WTC11 (cell line): ENCODE data around the gene KATNA1. TPM values are rescaled to one million over a fixed set of nuclear protein-coding genes. Genes with fewer than 3 reads are reported as not detected.

Experiments used
- ATAC-seq: fragments of 200-7000 bp; cut with Tn5 transposase; 2 replicates; pipeline ENCODE4 v1.10.0; 2021; ENCODE audit warnings: mild to moderate bottlenecking, moderate library complexity
- CTCF ChIA-PET: fragments of 300-600 bp; sonication (Branson Sonifier 250); formaldehyde crosslinking; loops from one replicate; lab custom pipeline; 2021; ENCODE audit warnings: antibody characterized with exemption; lab: Charles Lee
- POLR2A ChIA-PET: fragments of 350-600 bp; sonication (Branson Sonifier 250); formaldehyde crosslinking; loops from one replicate; lab custom pipeline; 2021; ENCODE audit warnings: antibody characterized with exemption; lab: Charles Lee
- DNase-seq: peaks from one replicate; pipeline ENCODE4 v3.0.0; 2021; ENCODE audit warnings: low spot score
- H3K27ac Mint-ChIP-seq: 2 replicates; pipeline ENCODE4 v1.8.0; 2021; ENCODE audit warnings: mixed read lengths
- H3K27me3 Mint-ChIP-seq: 2 replicates; pipeline ENCODE4 v1.8.0; 2021; ENCODE audit warnings: low read depth, mild to moderate bottlenecking, moderate library complexity, mixed read lengths
- H3K36me3 Mint-ChIP-seq: 2 replicates; pipeline ENCODE4 v1.8.0; 2021; ENCODE audit warnings: mixed read lengths
- H3K4me1 Mint-ChIP-seq: 2 replicates; pipeline ENCODE4 v1.8.0; 2022; ENCODE audit warnings: mixed read lengths
- H3K4me3 Mint-ChIP-seq: 2 replicates; pipeline ENCODE4 v1.8.0; 2021; ENCODE audit warnings: mild to moderate bottlenecking, moderate library complexity, mixed read lengths
- H3K9me3 Mint-ChIP-seq: 2 replicates; pipeline ENCODE4 v1.8.0; 2021; ENCODE audit warnings: mixed read lengths
- FOXK1 ChIP-seq: sonication (generic); formaldehyde crosslinking; IDR thresholded peaks from 2 replicates; pipeline ENCODE4 v1.8.0; 2022; ENCODE audit warnings: mild to moderate bottlenecking, moderate library complexity, missing genetic modification reagents
- IRF2 ChIP-seq: sonication (generic); formaldehyde crosslinking; IDR thresholded peaks from 2 replicates; pipeline ENCODE4 v1.8.0; 2022; ENCODE audit warnings: low read depth, missing genetic modification reagents, borderline replicate concordance
- MXD4 ChIP-seq: fragments of 250-450 bp; sonication (Bioruptor Pico); IDR thresholded peaks from 2 replicates; pipeline ENCODE4 v1.8.0; 2021; ENCODE audit warnings: mild to moderate bottlenecking, moderate library complexity, borderline replicate concordance
- NFATC4 ChIP-seq: fragments of 250-450 bp; sonication (Bioruptor Pico); IDR thresholded peaks from 2 replicates; pipeline ENCODE4 v1.9.0; 2021; ENCODE audit warnings: mild to moderate bottlenecking
- NFE2L1 ChIP-seq: sonication (generic); formaldehyde crosslinking; IDR thresholded peaks from 2 replicates; pipeline ENCODE4 v1.8.1; 2023; ENCODE audit warnings: missing genetic modification reagents
- NR1H2 ChIP-seq: sonication (generic); formaldehyde crosslinking; IDR thresholded peaks from 2 replicates; pipeline ENCODE4 v1.9.0; 2021; ENCODE audit warnings: mild to moderate bottlenecking, moderate library complexity, missing genetic modification reagents
- NR2C2 ChIP-seq: sonication (generic); formaldehyde crosslinking; IDR thresholded peaks from 2 replicates; pipeline ENCODE4 v1.8.0; 2022; ENCODE audit warnings: mild to moderate bottlenecking, missing genetic modification reagents
- NR3C1 ChIP-seq: sonication (generic); formaldehyde crosslinking; conservative IDR thresholded peaks from 2 replicates; pipeline ENCODE4 v1.8.1; 2023; ENCODE audit warnings: low read depth, mild to moderate bottlenecking, missing genetic modification reagents
- SMAD4 ChIP-seq: sonication (generic); formaldehyde crosslinking; IDR thresholded peaks from 2 replicates; pipeline ENCODE4 v1.8.0; 2022; ENCODE audit warnings: mild to moderate bottlenecking, missing genetic modification reagents
- TCF7 ChIP-seq: sonication (generic); formaldehyde crosslinking; IDR thresholded peaks from 2 replicates; pipeline ENCODE4 v1.8.0; 2022; ENCODE audit warnings: mild to moderate bottlenecking, low read depth, missing genetic modification reagents, moderate library complexity
- TP53 ChIP-seq: sonication (generic); formaldehyde crosslinking; IDR thresholded peaks from 2 replicates; pipeline ENCODE4 v1.8.1; 2023; ENCODE audit warnings: mild to moderate bottlenecking, missing genetic modification reagents
- ZBTB21 ChIP-seq: sonication (generic); formaldehyde crosslinking; IDR thresholded peaks from 2 replicates; pipeline ENCODE4 v1.8.1; 2023; ENCODE audit warnings: mild to moderate bottlenecking, missing genetic modification reagents, borderline replicate concordance
- ZNF423 ChIP-seq: fragments of 250-450 bp; sonication (Bioruptor Pico); IDR thresholded peaks from 2 replicates; pipeline ENCODE4 v2.1.2; 2022; ENCODE audit warnings: mild to moderate bottlenecking, moderate library complexity
- total RNA-seq: library from RNA; stranded (reverse); gene quantifications from 3 replicates; pipeline ENCODE4 v1.2.3, GENCODE V29; 2021
- TF ChIP-seq, protein P1 (sequence below): sonication (generic); formaldehyde crosslinking; IDR thresholded peaks from 2 replicates; pipeline ENCODE4 v1.8.0; 2023; ENCODE audit warnings: mild to moderate bottlenecking, missing genetic modification reagents
- TF ChIP-seq, protein P2 (sequence below): sonication (generic); formaldehyde crosslinking; IDR thresholded peaks from 2 replicates; pipeline ENCODE4 v1.8.1; 2022; ENCODE audit warnings: low read depth, mild to moderate bottlenecking, moderate library complexity, missing genetic modification reagents, borderline replicate concordance
- TF ChIP-seq, protein P3 (sequence below): fragments of 250-450 bp; sonication (Bioruptor Pico); IDR thresholded peaks from 2 replicates; pipeline ENCODE4 v1.9.0; 2021; ENCODE audit warnings: mild to moderate bottlenecking
- TF ChIP-seq, protein P4 (sequence below): sonication (generic); formaldehyde crosslinking; IDR thresholded peaks from 2 replicates; pipeline ENCODE4 v1.8.1; 2023; ENCODE audit warnings: mild to moderate bottlenecking, moderate library complexity, missing genetic modification reagents
- TF ChIP-seq, protein P5 (sequence below): sonication (generic); formaldehyde crosslinking; IDR thresholded peaks from 2 replicates; pipeline ENCODE4 v1.8.0; 2023; ENCODE audit warnings: missing genetic modification reagents, mild to moderate bottlenecking, borderline replicate concordance
- TF ChIP-seq, protein P6 (sequence below): fragments of 250-450 bp; sonication (Bioruptor Pico); IDR thresholded peaks from 2 replicates; pipeline ENCODE4 v2.1.2; 2022; ENCODE audit warnings: mild to moderate bottlenecking, moderate library complexity
- TF ChIP-seq, protein P7 (sequence below): sonication (generic); formaldehyde crosslinking; conservative IDR thresholded peaks from 2 replicates; pipeline ENCODE4 v1.8.1; 2022; ENCODE audit warnings: mild to moderate bottlenecking, missing genetic modification reagents

KATNA1 gene
- total RNA-seq, 1 experiment from 2014 or later, result 18.1 TPM

DNA sequence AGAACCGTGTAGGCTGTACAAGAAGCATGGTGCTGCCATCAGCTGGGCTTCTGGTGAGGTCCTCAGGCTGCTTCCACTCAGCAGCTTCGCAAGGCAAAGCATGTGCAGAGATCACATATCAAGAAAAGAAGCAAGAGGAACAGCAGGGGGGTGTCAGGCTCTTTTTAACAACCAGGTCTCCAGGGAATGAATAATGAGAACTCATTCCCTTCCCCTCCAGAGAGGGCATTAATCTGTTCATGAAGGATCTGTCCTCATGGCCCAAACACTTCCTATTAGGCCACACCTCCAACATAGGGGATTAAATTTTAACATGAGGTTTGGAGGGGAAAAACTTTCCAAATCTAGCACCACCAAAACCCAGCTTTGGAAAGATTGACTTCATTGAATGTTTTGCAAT, 62.4 kb downstream of the KATNA1 start (continued):
- TF ChIP-seq, protein P1, sequence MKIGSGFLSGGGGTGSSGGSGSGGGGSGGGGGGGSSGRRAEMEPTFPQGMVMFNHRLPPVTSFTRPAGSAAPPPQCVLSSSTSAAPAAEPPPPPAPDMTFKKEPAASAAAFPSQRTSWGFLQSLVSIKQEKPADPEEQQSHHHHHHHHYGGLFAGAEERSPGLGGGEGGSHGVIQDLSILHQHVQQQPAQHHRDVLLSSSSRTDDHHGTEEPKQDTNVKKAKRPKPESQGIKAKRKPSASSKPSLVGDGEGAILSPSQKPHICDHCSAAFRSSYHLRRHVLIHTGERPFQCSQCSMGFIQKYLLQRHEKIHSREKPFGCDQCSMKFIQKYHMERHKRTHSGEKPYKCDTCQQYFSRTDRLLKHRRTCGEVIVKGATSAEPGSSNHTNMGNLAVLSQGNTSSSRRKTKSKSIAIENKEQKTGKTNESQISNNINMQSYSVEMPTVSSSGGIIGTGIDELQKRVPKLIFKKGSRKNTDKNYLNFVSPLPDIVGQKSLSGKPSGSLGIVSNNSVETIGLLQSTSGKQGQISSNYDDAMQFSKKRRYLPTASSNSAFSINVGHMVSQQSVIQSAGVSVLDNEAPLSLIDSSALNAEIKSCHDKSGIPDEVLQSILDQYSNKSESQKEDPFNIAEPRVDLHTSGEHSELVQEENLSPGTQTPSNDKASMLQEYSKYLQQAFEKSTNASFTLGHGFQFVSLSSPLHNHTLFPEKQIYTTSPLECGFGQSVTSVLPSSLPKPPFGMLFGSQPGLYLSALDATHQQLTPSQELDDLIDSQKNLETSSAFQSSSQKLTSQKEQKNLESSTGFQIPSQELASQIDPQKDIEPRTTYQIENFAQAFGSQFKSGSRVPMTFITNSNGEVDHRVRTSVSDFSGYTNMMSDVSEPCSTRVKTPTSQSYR, result no peak
- TF ChIP-seq, all 79 proteins: peak for 0

DNA sequence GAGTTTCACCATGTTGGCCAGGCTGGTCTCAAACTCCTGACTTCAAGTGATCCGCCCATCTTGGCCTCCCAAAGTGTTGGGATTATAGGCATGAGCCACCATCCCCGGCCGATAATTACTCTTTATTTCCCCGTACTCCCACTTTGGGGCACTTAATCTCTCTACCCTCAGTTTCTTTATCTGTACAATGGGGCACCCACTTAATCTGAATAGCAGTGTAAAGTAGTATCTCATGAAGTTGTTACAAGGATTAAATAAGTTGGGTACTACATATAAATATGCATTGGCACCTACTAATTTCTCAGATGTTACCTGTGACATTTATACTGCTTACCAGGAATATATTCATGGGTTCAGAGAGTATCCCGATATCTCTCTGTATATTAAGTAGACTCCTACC, 67.2 kb downstream of the KATNA1 start:
- H3K4me3 Mint-ChIP-seq, result no peak overlapping the region
- TF ChIP-seq, protein P2, sequence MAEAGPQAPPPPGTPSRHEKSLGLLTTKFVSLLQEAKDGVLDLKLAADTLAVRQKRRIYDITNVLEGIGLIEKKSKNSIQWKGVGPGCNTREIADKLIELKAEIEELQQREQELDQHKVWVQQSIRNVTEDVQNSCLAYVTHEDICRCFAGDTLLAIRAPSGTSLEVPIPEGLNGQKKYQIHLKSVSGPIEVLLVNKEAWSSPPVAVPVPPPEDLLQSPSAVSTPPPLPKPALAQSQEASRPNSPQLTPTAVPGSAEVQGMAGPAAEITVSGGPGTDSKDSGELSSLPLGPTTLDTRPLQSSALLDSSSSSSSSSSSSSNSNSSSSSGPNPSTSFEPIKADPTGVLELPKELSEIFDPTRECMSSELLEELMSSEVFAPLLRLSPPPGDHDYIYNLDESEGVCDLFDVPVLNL (CRISPR knock-in tag), result no peak
- TF ChIP-seq, protein P3, sequence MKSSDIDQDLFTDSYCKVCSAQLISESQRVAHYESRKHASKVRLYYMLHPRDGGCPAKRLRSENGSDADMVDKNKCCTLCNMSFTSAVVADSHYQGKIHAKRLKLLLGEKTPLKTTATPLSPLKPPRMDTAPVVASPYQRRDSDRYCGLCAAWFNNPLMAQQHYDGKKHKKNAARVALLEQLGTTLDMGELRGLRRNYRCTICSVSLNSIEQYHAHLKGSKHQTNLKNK (CRISPR knock-in tag), result no peak
- TF ChIP-seq NFATC4 (CRISPR knock-in tag) (no peak), NR1H2 (CRISPR knock-in tag) (no peak), FOXK1 (CRISPR knock-in tag) (no peak), ZNF423 (CRISPR knock-in tag) (no peak), NR3C1 (CRISPR knock-in tag) (no peak)
- TF ChIP-seq, protein P4, sequence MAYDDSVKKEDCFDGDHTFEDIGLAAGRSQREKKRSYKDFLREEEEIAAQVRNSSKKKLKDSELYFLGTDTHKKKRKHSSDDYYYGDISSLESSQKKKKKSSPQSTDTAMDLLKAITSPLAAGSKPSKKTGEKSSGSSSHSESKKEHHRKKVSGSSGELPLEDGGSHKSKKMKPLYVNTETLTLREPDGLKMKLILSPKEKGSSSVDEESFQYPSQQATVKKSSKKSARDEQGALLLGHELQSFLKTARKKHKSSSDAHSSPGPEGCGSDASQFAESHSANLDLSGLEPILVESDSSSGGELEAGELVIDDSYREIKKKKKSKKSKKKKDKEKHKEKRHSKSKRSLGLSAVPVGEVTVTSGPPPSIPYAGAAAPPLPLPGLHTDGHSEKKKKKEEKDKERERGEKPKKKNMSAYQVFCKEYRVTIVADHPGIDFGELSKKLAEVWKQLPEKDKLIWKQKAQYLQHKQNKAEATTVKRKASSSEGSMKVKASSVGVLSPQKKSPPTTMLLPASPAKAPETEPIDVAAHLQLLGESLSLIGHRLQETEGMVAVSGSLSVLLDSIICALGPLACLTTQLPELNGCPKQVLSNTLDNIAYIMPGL (CRISPR knock-in tag), result no peak
- ATAC-seq (no peak), DNase-seq (no peak)
- H3K9me3 Mint-ChIP-seq, result no peaks in the 10 kb centered on the region
- peaks cover 50% of the 10 kb centered on the region for H3K36me3 Mint-ChIP-seq
- ChIA-PET CTCF (no interaction called here), POLR2A (no interaction called here)
- no peaks in the 10 kb centered on the region for H3K27me3 Mint-ChIP-seq
- no peaks in the 10 kb centered on the region for H3K4me1 Mint-ChIP-seq
- no peak overlapping the region for H3K27ac Mint-ChIP-seq

DNA sequence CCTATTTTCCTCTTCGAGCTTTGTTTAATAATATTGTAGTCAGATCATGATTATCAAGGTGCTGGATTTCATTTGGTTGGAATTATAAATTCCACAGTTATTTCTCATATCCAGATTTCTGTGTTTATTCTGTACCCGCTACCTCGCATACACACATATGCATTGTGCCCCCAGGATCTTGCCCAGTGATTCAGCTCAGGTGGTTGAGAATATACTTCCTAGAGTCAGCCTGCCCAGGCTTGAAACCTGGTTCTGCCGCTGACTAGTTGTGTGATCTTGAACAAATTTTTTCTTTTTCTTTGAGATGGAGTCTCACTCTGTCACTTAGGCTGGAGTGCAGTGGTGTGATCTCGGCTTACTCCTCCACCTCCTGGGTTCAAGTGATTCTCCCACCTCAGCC, 67.6 kb downstream of the KATNA1 start:
- DNase-seq, result no peak
- POLR2A ChIA-PET, result no interaction called here
- ATAC-seq, result no peak
- Mint-ChIP-seq H3K27me3 (no peaks in the 10 kb centered on the region), H3K4me1 (no peaks in the 10 kb centered on the region), H3K27ac (no peak overlapping the region), H3K4me3 (no peak overlapping the region), H3K36me3 (peaks cover 47% of the 10 kb centered on the region), H3K9me3 (no peaks in the 10 kb centered on the region)
- CTCF ChIA-PET, result no interaction called here
- TF ChIP-seq IRF2 (no peak), ZBTB21 (CRISPR knock-in tag) (no peak), SMAD4 (CRISPR knock-in tag) (no peak), FOXK1 (CRISPR knock-in tag) (no peak), TP53 (CRISPR knock-in tag) (no peak), TCF7 (no peak), NR2C2 (CRISPR knock-in tag) (no peak), MXD4 (CRISPR knock-in tag) (no peak), NFE2L1 (no peak)
- TF ChIP-seq, protein P2 (CRISPR knock-in tag), result no peak
- TF ChIP-seq, protein P5, sequence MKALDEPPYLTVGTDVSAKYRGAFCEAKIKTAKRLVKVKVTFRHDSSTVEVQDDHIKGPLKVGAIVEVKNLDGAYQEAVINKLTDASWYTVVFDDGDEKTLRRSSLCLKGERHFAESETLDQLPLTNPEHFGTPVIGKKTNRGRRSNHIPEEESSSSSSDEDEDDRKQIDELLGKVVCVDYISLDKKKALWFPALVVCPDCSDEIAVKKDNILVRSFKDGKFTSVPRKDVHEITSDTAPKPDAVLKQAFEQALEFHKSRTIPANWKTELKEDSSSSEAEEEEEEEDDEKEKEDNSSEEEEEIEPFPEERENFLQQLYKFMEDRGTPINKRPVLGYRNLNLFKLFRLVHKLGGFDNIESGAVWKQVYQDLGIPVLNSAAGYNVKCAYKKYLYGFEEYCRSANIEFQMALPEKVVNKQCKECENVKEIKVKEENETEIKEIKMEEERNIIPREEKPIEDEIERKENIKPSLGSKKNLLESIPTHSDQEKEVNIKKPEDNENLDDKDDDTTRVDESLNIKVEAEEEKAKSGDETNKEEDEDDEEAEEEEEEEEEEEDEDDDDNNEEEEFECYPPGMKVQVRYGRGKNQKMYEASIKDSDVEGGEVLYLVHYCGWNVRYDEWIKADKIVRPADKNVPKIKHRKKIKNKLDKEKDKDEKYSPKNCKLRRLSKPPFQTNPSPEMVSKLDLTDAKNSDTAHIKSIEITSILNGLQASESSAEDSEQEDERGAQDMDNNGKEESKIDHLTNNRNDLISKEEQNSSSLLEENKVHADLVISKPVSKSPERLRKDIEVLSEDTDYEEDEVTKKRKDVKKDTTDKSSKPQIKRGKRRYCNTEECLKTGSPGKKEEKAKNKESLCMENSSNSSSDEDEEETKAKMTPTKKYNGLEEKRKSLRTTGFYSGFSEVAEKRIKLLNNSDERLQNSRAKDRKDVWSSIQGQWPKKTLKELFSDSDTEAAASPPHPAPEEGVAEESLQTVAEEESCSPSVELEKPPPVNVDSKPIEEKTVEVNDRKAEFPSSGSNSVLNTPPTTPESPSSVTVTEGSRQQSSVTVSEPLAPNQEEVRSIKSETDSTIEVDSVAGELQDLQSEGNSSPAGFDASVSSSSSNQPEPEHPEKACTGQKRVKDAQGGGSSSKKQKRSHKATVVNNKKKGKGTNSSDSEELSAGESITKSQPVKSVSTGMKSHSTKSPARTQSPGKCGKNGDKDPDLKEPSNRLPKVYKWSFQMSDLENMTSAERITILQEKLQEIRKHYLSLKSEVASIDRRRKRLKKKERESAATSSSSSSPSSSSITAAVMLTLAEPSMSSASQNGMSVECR (CRISPR knock-in tag), result no peak
- TF ChIP-seq, protein P6, sequence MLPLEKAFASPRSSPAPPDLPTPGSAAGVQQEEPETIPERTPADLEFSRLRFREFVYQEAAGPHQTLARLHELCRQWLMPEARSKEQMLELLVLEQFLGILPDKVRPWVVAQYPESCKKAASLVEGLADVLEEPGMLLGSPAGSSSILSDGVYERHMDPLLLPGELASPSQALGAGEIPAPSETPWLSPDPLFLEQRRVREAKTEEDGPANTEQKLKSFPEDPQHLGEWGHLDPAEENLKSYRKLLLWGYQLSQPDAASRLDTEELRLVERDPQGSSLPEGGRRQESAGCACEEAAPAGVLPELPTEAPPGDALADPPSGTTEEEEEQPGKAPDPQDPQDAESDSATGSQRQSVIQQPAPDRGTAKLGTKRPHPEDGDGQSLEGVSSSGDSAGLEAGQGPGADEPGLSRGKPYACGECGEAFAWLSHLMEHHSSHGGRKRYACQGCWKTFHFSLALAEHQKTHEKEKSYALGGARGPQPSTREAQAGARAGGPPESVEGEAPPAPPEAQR (CRISPR knock-in tag), result no peak
- TF ChIP-seq, protein P7, sequence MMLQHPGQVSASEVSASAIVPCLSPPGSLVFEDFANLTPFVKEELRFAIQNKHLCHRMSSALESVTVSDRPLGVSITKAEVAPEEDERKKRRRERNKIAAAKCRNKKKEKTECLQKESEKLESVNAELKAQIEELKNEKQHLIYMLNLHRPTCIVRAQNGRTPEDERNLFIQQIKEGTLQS (CRISPR knock-in tag), result no peak
